ENCODE results near the gene TSPAN1. TPM values are rescaled to one million over a fixed set of nuclear protein-coding genes. Genes with fewer than 3 reads are reported as not detected.

TSPAN1 gene
- total RNA-seq (2022; extraction: Qiagen RNA extraction; ENCODE audit: low read depth), result 1.6 to 3.1 TPM (median 2.6 TPM) in 5 replicates

GRCh38 chr1:46174448-46175231, at the start of gene TSPAN1:
Gene TSPAN1 (plus strand): TSS chr1:46175087. CDS start chr1:46181108, 6,021 bp downstream.

GRCh38 chr1:46132529-46133180, 42.2 kb upstream of the TSPAN1 start, which contains the start of gene PIK3R3:
Gene PIK3R3 (minus strand): TSS chr1:46132629. CDS start chr1:46131952, 677 bp downstream.

GRCh38 chr1:46176211-46176865, 1.5 kb downstream of the TSPAN1 start, which contains the start of gene P3R3URF:
Gene P3R3URF (minus strand): TSS chr1:46176488. CDS start chr1:46176471, 17 bp downstream.

GRCh38 chr1:46197964-46198811, 23.3 kb downstream of the TSPAN1 start, which contains the start of gene POMGNT1:
Gene POMGNT1 (minus strand): TSS chr1:46198434. CDS start chr1:46197821, 613 bp downstream.

Other genes starting within 250 kb of the TSPAN1 start
- 0.72 to 1.1 TPM (median 0.96 TPM) in 5 replicates for gene PIK3R3, start 42.5 kb upstream of the TSPAN1 start, total RNA-seq (2022; extraction: Qiagen RNA extraction; ENCODE audit: low read depth)
- not detected in 5 replicates for gene P3R3URF, start 1.4 kb downstream of the TSPAN1 start, total RNA-seq (2022; extraction: Qiagen RNA extraction; ENCODE audit: low read depth)
- 35.0 to 50.0 TPM (median 48.7 TPM) in 5 replicates for gene POMGNT1, start 23.3 kb downstream of the TSPAN1 start, total RNA-seq (2022; extraction: Qiagen RNA extraction; ENCODE audit: low read depth)
- not detected in 5 replicates for gene LURAP1, start 28.2 kb downstream of the TSPAN1 start, total RNA-seq (2022; extraction: Qiagen RNA extraction; ENCODE audit: low read depth)
- gene RAD54L, start 72.7 kb downstream of the TSPAN1 start, total RNA-seq (2022; extraction: Qiagen RNA extraction; ENCODE audit: low read depth), result 10.2 to 12.8 TPM (median 12.1 TPM) in 5 replicates
- 36.5 to 46.3 TPM (median 42.0 TPM) in 5 replicates for gene LRRC41, start 128.5 kb downstream of the TSPAN1 start, total RNA-seq (2022; extraction: Qiagen RNA extraction; ENCODE audit: low read depth)
- gene UQCRH, start 128.6 kb downstream of the TSPAN1 start, total RNA-seq (2022; extraction: Qiagen RNA extraction; ENCODE audit: low read depth), result 397 to 570 TPM (median 421 TPM) in 5 replicates
- 11.5 to 14.9 TPM (median 13.3 TPM) in 5 replicates for gene NSUN4, start 165.7 kb downstream of the TSPAN1 start, total RNA-seq (2022; extraction: Qiagen RNA extraction; ENCODE audit: low read depth)
- gene FAAH, start 219.2 kb downstream of the TSPAN1 start, total RNA-seq (2022; extraction: Qiagen RNA extraction; ENCODE audit: low read depth), result 0.81 to 2.6 TPM (median 0.83 TPM) in 5 replicates